GM12873 (cell line): ENCODE data around the gene TMEM238.

Experiments used
- TF ChIP-seq, protein P1 (sequence below): IDR thresholded peaks from 2 replicates; pipeline ENCODE4 v1.5.1; 2012; ENCODE audit warnings: low read depth, mild to moderate bottlenecking, moderate library complexity, low read length, control low read depth; ENCODE audit not compliant: insufficient read depth; ENCODE audit errors: missing control alignments

Gene TMEM238

DNA sequence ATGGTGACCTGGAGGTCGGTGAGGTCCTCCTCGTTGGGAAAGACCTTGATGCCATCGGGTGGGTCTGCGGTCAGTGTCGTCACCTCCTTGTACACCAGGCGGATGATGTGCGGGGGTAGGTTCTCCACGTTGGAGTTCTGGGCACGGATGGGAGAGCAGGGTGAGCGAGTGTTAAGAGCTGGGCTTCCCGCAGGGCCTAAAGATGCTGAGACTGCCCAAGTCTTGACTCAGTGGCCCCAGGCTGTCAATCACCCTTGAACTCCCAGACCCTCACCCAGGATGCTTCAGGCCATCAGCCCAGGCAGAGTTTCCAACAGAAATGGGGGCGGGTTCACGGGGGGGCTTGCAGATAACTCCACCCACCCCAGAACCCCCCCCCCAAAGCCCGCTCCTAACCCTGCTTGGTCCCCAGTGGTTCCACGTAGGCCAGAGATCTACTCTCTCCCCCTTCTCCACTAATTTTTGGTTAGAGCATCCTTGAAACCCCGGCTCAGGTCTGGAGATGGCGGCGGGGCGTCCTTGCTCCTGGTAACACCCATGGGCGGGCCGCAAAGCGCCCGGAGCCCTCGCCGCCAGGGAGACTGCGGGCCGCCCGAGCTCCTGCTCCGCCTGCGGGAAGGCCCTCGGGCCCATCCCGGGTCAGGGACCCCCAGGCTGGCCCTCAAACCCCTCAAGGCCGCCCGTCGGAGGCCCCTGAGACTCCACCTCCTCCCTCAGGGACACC is 22.9 kb upstream of the TMEM238 start:
- TF ChIP-seq, protein P1, sequence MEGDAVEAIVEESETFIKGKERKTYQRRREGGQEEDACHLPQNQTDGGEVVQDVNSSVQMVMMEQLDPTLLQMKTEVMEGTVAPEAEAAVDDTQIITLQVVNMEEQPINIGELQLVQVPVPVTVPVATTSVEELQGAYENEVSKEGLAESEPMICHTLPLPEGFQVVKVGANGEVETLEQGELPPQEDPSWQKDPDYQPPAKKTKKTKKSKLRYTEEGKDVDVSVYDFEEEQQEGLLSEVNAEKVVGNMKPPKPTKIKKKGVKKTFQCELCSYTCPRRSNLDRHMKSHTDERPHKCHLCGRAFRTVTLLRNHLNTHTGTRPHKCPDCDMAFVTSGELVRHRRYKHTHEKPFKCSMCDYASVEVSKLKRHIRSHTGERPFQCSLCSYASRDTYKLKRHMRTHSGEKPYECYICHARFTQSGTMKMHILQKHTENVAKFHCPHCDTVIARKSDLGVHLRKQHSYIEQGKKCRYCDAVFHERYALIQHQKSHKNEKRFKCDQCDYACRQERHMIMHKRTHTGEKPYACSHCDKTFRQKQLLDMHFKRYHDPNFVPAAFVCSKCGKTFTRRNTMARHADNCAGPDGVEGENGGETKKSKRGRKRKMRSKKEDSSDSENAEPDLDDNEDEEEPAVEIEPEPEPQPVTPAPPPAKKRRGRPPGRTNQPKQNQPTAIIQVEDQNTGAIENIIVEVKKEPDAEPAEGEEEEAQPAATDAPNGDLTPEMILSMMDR: no peak

- TF ChIP-seq, protein P1: no peak
These were observed 22.2 kb upstream of the TMEM238 start for GRCh38 chr19:55406091-55406825.

DNA sequence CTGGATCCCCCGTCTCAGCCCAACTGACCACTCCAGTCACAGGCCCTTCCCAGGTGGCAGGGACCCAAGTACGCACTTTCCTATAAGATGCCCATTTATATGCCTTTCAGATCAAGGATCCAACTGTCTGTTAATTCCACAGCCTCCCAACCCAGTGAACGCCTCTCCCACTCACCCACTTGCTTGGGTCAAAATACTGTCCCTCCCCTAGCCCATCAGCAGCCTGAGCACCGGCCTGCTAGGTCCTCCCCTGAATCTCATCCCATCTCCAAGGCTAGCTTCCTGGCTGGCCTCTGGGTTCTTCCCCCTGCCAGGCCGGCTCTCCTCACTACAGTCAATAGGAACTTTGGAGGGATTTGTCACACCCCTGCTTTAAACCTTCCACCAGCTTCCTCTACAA is 21.5 kb upstream of the TMEM238 start:
- TF ChIP-seq, protein P1: no peak

GRCh38 chr19:55402509-55402908 is 18.4 kb upstream of the TMEM238 start:
- TF ChIP-seq, protein P1: no peak

DNA sequence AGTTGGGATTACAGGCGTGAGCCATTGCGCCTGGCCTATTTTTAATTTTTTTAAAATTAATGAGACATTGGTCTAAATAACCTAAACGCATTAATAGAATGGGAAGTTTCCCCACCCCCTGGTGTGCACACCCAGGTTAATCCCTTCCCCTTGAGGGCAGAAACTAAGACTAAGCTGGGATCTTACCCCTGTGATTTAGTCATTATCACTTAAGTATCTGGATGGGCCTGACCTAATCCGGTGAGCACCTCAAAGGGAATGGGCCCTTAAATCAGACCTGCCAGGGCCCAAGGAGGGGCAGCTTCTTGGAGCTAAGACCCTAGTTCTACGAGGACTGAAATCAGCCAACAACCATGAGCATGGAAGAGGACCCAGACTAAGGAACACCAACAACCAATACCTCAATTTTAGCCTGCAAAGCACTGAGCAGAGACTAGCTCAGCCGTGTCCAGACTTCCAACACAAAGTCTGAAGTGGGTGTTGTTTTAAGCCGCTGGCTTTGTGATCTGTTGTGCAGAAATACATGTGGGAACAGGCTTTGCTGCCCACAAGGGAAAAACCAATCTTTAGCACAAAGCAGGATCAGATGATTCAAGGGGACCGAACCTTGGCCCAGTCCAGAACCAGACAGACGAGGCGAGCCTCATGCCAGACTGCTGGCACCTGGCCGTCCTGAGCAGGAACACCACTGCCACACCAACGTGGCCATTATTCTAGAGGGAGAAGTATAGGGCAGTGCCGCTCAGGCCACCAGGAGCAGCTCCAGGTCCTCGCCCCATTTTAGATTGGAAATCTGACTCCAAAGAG is 16.4 kb upstream of the TMEM238 start:
- TF ChIP-seq, protein P1: no peak

- TF ChIP-seq, protein P1: no peak
These were observed 14.3 kb upstream of the TMEM238 start for GRCh38 chr19:55398200-55398925.
